Type B pancreatic cell (in vitro differentiated cells): ENCODE data around the gene SCYGR4. TPM values are rescaled to one million over a fixed set of nuclear protein-coding genes. Genes with fewer than 3 reads are reported as not detected.

ENCODE experiments used
- DNase-seq: peaks from one replicate; pipeline ENCODE4 v3.0.0; 2021; ENCODE audit warnings: mixed read lengths; ENCODE audit not compliant: unreplicated experiment; ENCODE audit errors: extremely low spot score
- H3K27ac Mint-ChIP-seq: 2 replicates; pipeline ENCODE4 v1.8.0; 2021; ENCODE audit warnings: mild to moderate bottlenecking, mixed read lengths
- H3K27me3 Mint-ChIP-seq: 2 replicates; pipeline ENCODE4 v1.8.0; 2021; ENCODE audit warnings: mixed read lengths
- H3K36me3 Mint-ChIP-seq: 2 replicates; pipeline ENCODE4 v1.8.0; 2021; ENCODE audit warnings: mixed read lengths
- H3K4me1 Mint-ChIP-seq: one replicate; pipeline ENCODE4 v1.8.0; 2021; ENCODE audit warnings: mixed read lengths; ENCODE audit not compliant: unreplicated experiment
- H3K4me3 Mint-ChIP-seq: 2 replicates; pipeline ENCODE4 v1.8.0; 2021; ENCODE audit warnings: mild to moderate bottlenecking, mixed read lengths
- H3K9me3 Mint-ChIP-seq: 2 replicates; pipeline ENCODE4 v1.8.0; 2021; ENCODE audit warnings: mixed read lengths
- CTCF ChIP-seq: fragments of 200-600 bp; sonication (generic); conservative IDR thresholded peaks from 2 replicates; pipeline ENCODE4 v1.5.0; 2021; ENCODE audit warnings: antibody characterized with exemption, mild to moderate bottlenecking
- total RNA-seq: library from RNA; stranded (reverse); gene quantifications from 2 replicates; pipeline ENCODE4 v1.2.1, GENCODE V29; 2021; ENCODE audit warnings: low replicate concordance

The SCYGR4 gene
- total RNA-seq, 1 donor from 2014 or later = not detected

GRCh38 chr2:227607941-227608340, 9.4 kb upstream of the SCYGR4 start:
- H3K4me3 Mint-ChIP-seq = no peak overlapping the region
- TF ChIP-seq CTCF = no peak
- no peak overlapping the region for H3K27ac Mint-ChIP-seq
- DNase-seq = no peak
- no peaks in the 10 kb centered on the region for H3K9me3 Mint-ChIP-seq
- H3K36me3 Mint-ChIP-seq = no peaks in the 10 kb centered on the region
- H3K4me1 Mint-ChIP-seq = no peaks in the 10 kb centered on the region
- H3K27me3 Mint-ChIP-seq = no peaks in the 10 kb centered on the region

GRCh38 chr2:227608561-227609338, 8.5 kb upstream of the SCYGR4 start:
- no peak for TF ChIP-seq CTCF
- Mint-ChIP-seq H3K27me3 (no peaks in the 10 kb centered on the region), H3K36me3 (no peaks in the 10 kb centered on the region), H3K27ac (no peak overlapping the region), H3K4me1 (no peaks in the 10 kb centered on the region), H3K4me3 (no peak overlapping the region), H3K9me3 (no peaks in the 10 kb centered on the region)
- DNase-seq = no peak

- no peaks in the 10 kb centered on the region for H3K9me3 Mint-ChIP-seq
- no peak overlapping the region for H3K4me3 Mint-ChIP-seq
- no peaks in the 10 kb centered on the region for H3K4me1 Mint-ChIP-seq
- H3K27ac Mint-ChIP-seq = no peak overlapping the region
- no peaks in the 10 kb centered on the region for H3K27me3 Mint-ChIP-seq
- H3K36me3 Mint-ChIP-seq = no peaks in the 10 kb centered on the region
- no peak for TF ChIP-seq CTCF
- no peak for DNase-seq
These were observed 7.2 kb upstream of the SCYGR4 start for GRCh38 chr2:227610123-227610522.

- Mint-ChIP-seq H3K4me3 (no peak overlapping the region), H3K9me3 (no peaks in the 10 kb centered on the region), H3K36me3 (no peaks in the 10 kb centered on the region), H3K27me3 (peaks cover 14% of the 10 kb centered on the region), H3K4me1 (no peaks in the 10 kb centered on the region), H3K27ac (no peak overlapping the region)
- DNase-seq = no peak
- TF ChIP-seq CTCF = no peak
These were observed 4.6 kb upstream of the SCYGR4 start for GRCh38 chr2:227612546-227613271.

- Mint-ChIP-seq H3K4me3 (no peak overlapping the region), H3K9me3 (no peaks in the 10 kb centered on the region), H3K27me3 (peaks cover 16% of the 10 kb centered on the region), H3K4me1 (no peaks in the 10 kb centered on the region), H3K36me3 (no peaks in the 10 kb centered on the region), H3K27ac (no peak overlapping the region)
- TF ChIP-seq CTCF = no peak
- no peak for DNase-seq
These were observed 4.0 kb upstream of the SCYGR4 start for GRCh38 chr2:227613272-227613660.
